Measurements from ENCODE around the gene PRMT3.

DNA sequence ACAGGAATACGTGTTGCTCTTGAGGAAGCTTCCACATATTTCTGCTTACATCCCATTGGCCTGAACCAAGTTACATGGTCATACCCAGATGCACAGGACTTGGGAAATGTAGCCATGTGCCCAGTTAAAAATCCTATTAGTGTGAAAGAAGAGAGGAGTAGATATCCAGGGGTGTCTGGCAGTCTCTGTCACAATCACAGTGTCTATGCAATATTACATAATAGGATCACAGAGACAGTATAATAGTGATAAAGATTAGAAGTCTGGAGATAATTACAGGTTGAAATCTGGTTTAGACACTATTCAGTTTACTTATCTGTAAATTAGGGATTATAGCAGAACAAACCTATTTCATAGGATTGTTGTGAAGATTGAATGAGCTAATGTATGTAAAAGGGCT lies 149.3 kb downstream of the PRMT3 start:
- TF ChIP-seq, protein P1, sequence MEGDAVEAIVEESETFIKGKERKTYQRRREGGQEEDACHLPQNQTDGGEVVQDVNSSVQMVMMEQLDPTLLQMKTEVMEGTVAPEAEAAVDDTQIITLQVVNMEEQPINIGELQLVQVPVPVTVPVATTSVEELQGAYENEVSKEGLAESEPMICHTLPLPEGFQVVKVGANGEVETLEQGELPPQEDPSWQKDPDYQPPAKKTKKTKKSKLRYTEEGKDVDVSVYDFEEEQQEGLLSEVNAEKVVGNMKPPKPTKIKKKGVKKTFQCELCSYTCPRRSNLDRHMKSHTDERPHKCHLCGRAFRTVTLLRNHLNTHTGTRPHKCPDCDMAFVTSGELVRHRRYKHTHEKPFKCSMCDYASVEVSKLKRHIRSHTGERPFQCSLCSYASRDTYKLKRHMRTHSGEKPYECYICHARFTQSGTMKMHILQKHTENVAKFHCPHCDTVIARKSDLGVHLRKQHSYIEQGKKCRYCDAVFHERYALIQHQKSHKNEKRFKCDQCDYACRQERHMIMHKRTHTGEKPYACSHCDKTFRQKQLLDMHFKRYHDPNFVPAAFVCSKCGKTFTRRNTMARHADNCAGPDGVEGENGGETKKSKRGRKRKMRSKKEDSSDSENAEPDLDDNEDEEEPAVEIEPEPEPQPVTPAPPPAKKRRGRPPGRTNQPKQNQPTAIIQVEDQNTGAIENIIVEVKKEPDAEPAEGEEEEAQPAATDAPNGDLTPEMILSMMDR (IDR thresholded peaks at IDR 0.05) = no peak
- no peak for TF ChIP-seq POLR2A (IDR thresholded peaks at IDR 0.05)

All from esophagus squamous epithelium (tissue), 4 donors.